OCI-M2 (cell line): ENCODE results near the gene IFRD1.
"Not testable (repeated sequence)": the region's sequence is repeated elsewhere in the genome, so short reads cannot be mapped to it uniquely, and the experiment has no call there.

Experiments used
- DNase-seq: peaks from one replicate; lab custom pipeline; 2025; ENCODE audit not compliant: unreplicated experiment; lab: John Stamatoyannopoulos, UW

IFRD1 gene

GRCh38 chr7:112442210-112442609 is 8.1 kb upstream of the IFRD1 start:
- DNase-seq, result no peak

DNA sequence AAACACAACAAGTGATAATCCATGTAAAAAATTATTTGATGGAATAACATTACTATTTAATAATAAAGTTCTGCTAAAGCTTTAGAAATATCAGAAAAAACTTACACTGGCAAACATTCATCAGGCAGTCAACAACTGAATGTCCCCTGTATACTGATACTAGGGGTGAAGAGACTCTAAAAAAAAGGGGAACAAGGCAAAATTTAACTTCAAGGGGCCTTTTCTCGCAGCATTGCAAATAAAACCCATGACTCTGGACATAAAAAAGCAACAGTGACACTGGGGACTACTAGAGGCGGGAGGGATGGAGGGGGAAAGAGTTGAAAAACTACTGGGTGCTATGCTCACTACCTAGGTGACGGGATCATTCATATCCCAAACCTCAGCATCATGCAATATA is 5.8 kb upstream of the IFRD1 start:
- no peak for DNase-seq

GRCh38 chr7:112446431-112446830 is 3.8 kb upstream of the IFRD1 start:
- no peak for DNase-seq

DNA sequence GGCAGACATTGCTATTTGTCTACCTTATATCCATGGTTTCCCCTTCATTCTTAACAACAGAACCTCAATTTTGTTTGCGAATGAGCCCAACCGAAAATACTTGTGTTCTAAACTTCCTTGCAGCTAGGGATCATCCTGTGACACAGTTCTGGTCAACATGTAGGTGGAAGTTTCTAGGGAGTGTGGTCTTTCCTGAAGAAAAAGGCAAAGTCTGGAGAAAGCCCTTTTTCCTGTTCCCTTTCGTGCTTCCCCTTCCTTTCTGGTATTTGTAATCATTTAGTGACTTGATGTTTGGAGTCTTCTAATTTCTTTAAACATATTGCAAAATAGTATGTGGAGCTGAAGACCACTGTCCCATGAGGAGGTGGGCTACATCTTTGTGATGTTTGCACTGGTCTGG is 2.9 kb upstream of the IFRD1 start:
- no peak for DNase-seq

- DNase-seq, result no peak
Measured at GRCh38 chr7:112448381-112448780, 1.9 kb upstream of the IFRD1 start.

DNA sequence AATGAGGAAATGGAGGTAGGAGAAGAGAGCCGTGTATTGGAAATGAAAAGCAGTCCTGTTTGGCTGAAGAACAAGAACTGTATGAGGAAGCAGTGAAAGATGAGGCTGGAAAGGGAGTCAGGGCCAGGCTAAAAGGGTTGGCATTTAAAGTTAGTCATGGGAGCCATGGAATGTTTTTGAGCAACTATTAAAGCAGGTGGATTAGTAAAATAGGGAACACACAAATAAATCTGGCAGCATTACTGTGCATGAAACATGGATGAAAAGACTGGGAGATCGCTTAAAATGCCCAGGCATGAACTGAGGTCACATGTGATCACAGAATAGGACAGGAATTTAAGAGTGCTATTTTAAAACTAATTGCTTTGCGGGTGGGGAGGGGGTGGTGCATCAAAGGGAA is 1.4 kb upstream of the IFRD1 start:
- DNase-seq, result no peak

GRCh38 chr7:112449353-112449752 is 907 bp upstream of the IFRD1 start:
- DNase-seq, result no peak

- DNase-seq, result peak; percentile 75
Measured at GRCh38 chr7:112450807-112451761, 824 bp downstream of the IFRD1 start.

DNA sequence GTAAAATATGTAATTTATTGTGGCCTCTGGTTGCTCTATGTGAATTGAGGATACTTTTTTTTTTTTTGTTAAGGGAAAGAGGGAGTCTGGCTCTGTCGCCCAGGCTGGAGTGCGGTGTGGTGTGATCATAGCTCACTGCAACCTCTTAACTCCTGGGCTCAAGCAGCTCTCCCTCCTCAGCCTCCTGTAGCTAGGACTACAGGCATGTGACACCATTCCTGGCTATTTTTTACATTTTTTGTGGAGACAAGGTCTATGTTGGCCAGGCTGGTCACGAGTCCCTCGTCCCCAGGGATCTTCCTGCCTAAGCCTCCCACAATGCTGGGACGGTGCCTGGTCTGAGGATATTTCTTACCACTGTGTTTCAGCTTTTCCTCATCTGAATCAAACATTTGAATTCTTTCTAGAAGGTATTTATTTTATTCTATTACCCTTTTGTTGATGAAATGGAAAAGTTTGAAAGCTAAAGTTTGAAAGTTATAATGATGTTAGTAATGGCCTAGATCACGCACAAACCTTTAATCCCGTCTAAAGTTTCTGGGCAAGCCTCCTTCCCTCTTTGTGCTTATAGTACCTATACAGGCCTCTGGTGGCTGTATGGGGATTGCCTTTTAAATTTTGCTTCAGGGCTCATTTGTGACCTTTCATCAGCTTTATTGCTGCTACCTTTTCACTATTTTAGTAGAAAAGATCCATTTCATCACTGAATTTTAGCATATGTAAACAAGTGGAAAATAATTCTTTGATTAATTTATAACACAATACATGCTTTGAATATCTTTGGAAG is 2.0 kb downstream of the IFRD1 start:
- DNase-seq, result no peak

DNA sequence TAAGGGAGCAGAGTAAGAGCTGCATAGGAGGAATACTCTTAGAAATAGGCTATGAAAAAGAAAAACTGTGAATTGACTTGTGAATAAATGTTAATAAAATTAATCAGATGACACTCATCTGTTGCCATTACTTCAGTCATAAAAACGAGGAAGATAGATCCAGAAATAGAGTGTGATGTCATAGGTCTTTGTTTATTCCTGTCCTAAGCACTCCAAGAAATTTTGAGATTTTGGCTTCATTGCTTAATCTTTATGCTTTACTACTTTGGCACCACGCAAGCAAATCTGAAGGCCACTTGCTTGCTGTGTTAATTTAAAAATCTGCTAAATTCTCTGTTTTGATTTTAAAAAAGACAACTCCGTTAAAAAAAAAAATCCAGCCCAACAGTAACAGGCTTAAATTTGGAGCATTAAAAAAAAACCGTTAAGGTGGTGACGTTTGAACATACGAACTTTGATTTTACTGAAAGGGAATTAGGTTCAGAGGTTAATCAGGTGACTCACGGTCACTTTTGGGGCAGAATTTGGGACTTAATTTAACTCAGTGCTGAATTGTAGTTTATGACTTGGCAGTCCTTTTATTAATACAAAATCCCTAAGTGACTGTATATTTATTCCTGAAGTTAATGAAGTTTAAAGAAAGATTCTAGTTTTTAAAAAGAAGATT is 3.4 kb downstream of the IFRD1 start:
- no peak for DNase-seq

- not testable (repeated sequence) for DNase-seq
Measured at GRCh38 chr7:112454191-112454590, 3.9 kb downstream of the IFRD1 start.

DNA sequence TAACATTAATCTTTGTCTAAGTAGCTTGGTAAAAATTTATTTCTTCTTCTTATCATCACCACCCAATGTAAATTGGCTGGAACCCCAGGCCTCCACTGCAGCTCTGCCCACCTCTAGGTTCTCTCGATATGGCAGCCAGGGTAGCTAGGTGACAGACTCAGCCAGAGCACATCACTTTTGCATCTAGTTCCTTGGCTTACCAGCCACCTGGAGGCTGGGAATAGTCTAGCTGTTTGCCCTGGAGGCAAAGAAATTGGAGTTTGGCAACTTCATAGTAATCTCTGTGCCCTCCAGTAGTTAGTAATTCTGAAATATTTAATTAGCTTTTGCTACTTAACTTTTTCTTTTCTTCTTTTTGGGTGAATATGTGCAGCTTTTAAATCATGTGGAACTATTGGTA is 9.4 kb downstream of the IFRD1 start:
- DNase-seq, result no peak

GRCh38 chr7:112462236-112462635 is 12.0 kb downstream of the IFRD1 start:
- no peak for DNase-seq

GRCh38 chr7:112467867-112468266 is 17.6 kb downstream of the IFRD1 start:
- DNase-seq, result no peak

GRCh38 chr7:112470194-112470593 is 19.9 kb downstream of the IFRD1 start:
- DNase-seq, result no peak

DNA sequence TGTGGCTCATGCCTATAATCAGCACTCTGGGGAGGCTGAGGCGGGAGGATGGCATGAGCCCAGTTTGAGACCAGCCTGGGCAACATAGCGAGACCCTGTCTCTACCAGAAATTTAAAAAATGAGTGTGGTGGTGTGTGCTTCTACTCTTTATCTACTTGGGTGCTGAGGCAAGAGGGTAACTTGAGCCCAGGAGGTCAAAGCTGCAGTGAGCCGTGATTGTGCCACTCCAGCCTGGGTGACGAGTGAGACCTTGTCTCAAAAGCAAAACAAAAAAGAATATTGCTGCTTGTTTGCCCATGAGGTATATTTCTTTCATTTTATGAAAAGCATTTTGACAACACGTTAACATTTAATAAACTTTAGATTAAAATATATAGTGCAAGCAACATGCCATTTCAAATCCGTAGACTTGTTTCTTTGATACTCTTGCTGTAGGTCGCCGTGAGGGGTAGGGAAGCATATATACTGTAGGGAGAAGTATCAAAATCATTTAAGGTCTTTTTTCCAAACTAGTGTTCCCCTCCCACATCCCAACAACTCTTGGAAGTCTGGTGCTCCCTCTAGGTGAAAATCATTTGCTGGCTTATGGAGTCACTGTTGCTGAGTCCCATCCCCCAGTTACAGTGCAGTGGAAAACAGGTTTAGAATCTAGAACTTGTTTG is 26.3 kb downstream of the IFRD1 start:
- no peak for DNase-seq

DNA sequence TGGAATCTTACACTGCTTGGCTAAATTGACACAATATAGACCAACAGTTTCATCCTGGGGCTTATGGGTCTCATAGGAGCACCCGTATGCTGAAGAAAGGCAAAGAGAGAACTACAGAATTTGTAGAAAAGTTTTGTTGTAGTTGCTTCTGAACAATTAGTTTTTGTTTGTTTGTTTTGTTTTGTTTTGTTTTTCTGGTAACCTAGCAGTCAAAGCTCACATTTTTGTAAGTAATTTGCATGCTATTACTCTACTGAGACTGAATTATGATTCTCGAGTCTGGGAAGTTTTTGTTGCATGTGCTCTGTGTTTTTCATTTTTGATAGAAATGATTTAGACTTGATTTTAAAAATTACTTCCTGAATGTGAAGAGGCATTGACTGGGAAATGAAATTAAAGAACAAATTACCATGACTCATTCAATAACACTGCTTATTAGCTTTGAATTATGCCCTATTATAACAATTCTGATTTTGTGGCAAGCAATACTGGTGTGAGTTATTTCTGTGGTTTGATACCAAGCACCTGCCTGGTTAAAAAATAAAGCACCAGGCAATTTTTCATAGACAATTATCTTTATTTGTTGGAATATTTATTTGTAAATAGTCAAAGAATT is 31.0 kb downstream of the IFRD1 start:
- no peak for DNase-seq

GRCh38 chr7:112481833-112482670 is 31.8 kb downstream of the IFRD1 start:
- no peak for DNase-seq

- no peak for DNase-seq
Measured at GRCh38 chr7:112484671-112485167, 34.5 kb downstream of the IFRD1 start.

- DNase-seq, result no peak
Measured at GRCh38 chr7:112485766-112486165, 35.5 kb downstream of the IFRD1 start.
